ENCODE measurements around the gene THADA.

The THADA gene

DNA sequence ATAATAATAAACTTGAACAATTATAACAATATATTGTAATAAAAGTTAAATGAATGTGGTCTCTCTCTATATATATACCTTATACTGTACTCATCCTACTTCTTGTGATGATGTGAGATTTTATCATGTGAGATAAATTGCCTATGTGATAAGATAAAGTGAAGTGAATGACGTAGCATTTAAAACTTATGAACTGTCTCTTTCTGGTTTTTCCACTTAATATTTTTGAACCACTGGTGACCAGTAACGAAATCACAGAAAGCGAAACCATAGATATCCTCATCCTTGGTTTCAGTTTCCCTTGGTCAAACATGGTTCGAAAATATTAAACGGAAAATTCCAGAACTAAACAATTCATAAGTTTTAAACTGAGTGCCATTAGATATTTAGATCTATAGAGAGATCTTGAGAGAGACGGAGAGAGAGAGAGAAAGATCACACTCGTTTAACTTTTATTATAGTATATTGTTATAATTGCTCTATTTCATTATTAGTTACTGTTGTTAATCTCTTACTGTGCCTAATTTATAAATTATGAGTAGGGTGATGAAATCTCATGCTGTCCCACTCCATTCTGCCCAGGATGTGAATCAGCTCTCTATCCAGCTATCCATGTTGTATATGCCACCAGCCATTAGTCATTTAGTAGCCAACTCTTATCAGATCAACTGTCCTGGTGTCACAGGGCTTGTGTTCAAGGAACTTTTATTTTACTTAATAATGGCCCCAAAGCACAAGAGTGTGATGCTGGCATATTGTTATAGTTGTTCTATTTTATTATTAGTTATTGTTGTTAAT lies 156.8 kb downstream of the THADA start:
- DNase-seq, result no peak

DNA sequence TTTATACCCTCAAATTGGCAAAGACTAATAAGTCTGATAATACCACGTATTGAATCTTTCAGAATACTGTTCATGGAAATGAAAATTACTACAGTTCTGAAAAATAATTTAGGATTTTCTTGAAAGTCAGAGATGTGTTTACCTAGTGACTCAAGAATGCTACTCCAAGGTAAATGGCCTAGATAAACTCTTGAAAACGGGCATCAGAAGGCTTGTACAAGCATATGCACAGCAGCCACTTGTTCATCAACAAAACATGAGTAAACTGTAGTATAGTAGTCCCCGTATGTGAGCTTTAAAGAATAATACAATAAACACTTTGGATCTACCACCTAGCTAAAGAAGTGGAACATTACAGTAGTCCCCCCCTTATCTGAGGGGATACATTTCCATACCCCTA lies 157.5 kb downstream of the THADA start:
- DNase-seq, result no peak

DNA sequence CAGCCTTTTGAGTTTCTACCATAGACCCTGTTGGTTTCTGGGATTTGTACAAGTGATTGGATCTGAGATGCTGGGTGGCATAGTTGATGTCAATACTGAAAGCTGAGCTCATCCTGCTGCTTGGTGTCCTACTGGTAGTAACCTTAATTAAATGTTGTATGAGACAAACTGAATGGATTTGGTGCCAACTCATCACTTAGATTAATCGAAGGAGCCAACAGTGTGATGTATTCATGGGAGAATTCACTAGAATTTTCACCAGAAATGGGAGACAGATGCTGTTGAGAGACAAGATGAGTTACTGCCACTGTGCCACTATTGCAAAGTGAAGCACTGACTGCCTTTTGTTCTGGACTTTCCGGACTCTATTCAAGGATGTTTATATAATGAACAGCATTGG lies 158.5 kb downstream of the THADA start:
- DNase-seq, result no peak

DNA sequence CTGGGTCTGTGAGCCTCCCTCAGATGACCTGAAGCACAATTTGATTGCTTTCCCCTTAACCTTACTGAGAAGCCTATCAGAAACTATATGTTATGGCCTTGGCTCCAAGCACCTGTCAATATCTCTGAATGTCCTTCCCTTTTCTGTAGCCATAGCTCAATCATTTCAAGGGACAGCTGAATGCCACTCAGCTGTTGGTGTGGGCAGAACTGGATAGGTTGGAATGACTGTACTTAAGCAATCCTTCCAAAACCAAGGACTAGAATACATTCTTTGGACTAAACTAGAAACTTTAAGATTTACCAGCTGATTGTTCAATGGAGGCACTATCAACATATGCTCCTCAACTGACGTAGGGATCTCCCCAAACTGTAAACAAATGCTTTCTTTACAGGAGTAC lies 159.4 kb downstream of the THADA start:
- no peak for DNase-seq

DNA sequence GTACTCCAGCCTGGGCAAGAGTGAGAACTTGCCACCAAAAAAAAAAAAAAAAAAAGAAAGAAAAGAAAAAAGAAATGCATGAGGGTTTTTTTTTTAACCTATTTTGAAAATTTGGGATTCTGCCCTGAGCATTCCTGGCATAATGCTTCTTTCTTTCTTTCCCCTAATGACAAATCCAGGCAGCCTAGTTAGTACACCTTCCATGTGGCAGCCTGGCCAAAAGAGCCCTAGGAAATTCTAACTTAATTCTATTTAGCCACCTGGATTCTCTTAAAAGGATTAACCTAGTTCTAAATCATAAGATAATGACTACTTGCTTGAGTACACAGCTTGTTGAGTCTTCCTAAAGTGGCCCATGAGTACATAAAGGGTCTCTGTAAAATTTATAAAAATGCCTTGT lies 160.1 kb downstream of the THADA start:
- DNase-seq, result no peak

DNA sequence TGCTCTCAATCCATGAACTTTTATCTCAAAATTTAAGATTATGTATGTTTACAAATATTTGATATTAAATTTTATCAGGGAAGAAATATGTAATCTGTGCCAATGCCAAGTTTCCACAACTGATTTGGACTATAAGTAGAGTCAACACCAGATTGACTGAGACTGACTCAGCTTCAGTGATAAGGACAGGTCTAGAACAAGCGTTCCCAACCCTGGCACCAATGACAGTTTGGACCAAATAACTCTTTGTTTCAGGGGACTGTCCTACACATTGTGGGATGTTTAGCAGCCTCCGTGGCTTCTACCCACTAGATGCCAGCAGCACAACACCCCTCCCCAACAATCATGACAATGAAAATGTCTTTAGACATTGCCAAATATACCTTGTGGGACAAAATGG lies 165.3 kb downstream of the THADA start:
- DNase-seq, result no peak

DNA sequence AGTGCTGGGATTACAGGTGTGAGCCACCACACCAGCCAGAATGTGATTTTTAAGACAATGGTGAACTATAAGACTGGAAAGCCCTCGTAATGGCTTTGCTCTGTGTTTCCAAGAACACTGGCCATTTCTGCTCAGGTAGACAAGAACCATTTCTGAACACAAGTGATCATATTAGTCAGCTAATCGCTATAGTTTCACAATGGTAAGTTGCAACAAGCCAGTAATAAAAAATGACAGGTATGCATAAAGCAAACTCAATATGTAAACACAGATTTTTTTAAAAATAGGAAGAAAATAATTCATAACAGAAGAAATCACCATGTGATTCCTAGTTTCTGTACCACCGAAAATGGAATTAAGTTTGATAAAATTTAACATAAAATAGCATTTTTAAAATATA lies 166.5 kb downstream of the THADA start:
- DNase-seq, result no peak

DNA sequence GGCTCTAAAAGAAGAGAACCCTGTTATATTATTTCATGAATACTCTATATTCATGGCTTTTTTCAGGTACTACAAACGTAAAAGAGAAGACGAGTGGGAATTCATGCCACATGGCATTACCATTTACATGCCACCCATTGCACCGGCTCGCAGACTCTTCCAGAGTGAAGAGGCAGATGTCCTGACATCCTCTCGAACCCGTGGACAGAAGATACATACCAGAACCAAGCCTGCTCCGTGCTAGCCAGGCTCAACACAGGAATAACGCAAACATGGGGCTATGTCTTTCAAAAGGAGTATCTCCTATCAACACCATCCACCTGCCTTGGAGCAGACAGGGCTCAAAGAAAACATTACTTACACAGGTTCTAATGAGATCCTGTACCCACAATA lies 168.8 kb downstream of the THADA start:
- no peak for DNase-seq

DNA sequence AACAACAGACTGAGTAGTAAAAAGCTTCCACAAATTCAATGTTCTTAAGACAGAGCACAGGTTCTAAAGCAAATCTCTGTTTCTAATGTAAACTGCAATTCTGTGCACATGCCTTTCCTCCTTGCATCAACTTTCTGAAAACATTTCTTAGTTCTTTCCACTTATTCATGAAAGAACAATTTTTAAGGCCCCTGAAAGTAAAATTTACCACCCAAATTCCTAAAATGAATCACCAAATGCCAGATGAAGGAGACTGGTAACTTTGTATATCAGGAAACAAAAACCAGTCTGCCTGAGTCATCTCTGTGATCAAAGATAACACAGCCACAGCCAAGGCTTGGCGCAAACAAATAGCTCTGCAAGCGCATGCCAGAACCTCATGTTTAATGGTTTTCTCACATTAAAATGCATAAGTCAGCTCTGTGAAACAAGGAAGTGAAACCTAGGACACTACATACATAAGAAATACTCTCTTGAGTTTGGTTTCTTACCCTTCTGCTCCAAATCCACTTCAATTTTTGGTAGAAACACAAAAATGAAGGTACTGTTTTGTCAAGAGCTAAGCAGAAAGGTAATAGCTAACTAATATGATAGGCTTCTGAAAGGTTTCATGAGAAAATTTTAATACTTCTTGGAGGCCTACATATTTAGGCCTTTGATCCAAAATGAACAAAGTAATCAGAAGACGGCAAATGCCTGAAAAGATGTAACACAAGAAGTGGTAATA lies 169.4 kb downstream of the THADA start:
- DNase-seq, result peak; percentile 89

DNA sequence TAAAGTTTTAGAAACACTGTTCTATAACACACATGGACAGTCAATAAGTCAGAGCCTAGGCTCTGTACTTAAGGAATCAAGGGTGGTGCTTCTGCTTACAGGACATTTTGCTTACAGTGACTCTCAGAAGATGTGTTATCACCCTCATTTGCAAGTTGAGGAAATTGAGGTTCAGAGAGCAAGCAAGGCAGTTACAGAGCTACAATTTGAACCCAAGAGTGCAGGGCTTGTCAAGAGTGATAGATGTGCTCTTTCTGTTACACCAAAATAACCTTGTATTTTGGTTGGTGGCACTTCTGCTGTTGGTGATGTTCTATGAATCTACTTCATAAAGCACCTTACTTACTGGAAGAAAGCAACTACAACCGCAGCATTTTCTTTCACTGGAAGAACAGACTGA lies 170.2 kb downstream of the THADA start:
- no peak for DNase-seq

DNA sequence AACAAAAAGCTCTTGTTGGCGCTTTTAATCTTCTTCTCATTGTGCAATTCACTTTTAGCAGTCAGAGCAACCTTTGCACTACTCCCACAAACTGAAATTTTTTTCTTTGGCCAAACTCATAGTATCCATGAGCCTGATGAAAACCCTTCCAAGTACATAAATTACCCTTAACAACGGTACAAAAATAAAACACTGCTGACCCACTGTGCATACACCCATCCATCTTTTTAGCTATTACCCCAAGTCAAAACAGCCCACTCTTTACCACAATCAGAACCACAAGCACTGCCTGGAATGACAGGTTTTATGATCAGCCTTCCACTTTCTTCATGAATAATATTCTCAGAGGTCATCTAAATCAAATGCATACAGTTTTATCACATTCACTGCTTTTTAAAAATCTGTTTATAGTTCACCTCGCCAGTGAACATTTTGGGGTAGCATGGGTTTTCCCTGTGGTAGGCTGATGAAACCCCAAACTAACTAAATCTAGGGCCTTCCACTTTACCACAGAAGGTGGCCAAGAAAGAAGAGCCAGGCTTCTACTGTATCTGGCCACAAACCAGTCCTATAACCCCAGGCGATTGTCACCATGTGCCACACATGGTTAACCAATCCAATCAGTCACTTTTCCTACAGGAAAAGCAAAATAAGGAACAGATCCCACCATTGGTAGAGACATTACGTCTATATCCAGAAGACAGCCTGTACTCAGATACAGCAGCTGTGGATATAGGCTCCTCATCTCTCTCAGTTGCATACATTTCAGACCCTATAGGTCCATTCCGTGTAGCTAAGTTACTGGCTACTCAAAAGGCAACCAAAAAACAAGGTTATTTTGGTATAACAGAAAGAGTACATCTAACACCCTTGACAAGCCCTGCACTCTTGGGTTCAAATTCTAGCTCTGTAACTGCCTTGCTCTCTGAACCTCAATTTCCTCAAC lies 171.3 kb downstream of the THADA start:
- no peak for DNase-seq

DNA sequence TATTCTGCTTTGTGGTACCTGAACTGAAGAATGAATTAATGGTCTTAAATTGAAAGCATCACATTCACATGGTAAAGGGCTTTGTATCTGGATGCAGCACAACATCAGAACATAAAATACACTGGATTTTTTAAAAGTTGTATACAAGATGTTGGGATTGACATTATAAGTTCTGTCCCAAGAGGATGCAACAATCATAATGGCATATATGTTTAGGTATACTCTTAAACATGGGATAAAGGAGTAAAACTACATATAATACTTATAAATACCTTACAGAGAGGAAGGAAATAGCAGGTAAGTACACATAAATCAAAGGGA lies 171.9 kb downstream of the THADA start:
- no peak for DNase-seq

DNA sequence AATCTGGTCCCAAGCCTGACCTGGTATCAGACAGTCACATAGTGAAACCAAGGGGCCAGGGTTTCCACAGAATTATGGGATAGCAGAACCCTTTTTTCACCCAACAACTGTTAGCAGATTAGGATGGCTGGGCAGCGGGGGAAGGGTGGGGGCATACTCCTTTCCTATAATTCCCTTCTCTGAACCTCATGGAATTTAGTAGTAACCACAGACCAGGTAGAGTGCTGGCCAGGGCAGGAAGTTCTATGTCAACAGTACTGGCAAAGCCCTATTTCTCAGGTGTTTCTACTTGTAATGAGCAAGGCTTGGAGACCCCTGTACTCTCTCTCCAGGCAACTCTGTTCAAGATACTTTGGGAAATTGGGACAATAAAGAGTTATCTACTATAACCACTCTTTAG lies 174.6 kb downstream of the THADA start:
- DNase-seq, result no peak

DNA sequence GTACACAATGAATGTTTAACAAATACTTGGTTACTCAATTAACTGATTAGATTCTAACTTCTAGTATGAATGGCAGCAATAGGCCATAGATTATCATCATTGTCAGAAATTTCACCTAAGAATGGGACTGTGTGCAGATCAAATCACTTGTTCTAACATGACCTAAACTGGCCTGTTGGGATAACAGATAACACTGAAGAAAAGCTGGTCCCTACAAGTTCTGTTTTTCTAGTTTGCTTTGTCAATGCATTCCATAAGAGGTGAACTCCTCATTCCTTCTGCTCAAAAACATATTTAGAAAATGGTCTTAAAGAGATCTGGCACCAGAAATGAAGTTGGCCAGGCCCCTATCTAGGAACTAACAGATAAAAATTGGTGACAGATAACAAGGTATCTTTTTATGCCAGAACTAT lies 175.4 kb downstream of the THADA start:
- no peak for DNase-seq

DNA sequence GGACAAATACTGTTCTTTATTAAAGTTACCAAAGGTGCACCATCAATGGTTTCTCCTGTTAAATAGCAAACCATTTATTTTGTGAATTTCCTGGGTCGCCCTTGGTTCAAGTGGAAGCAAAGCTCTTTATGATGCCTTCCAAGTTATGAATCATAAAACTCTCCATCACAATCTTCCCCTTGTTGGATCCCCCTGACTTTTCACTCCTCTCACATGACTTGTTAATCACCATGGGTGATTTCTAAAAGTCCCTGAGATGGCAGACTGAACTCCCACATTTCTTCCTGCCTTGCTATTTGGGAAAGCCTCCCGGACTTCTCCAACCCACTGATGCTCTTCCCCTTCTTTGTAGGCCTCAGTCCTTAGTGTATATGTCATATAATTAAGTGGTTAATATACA lies 176.0 kb downstream of the THADA start:
- DNase-seq, result no peak

DNA sequence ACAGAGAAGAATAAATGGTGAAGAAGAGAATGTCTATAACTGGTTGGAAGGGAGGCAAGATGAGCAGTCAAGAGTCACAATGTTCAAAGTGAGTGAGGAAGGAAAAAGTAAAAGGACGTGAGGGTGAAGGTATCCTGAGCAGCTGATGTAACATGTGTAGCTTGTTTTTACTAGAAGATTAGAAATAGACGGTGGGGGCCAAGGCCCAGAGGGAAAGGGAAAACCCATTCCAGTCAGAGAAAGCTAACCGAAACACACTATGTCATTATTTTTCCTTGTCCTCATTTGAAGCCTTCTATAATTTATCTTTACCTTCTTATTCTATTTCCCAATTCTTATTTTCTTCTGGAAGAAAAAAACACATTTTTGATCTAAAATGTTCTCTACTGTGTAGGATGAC lies 176.6 kb downstream of the THADA start:
- no peak for DNase-seq

DNA sequence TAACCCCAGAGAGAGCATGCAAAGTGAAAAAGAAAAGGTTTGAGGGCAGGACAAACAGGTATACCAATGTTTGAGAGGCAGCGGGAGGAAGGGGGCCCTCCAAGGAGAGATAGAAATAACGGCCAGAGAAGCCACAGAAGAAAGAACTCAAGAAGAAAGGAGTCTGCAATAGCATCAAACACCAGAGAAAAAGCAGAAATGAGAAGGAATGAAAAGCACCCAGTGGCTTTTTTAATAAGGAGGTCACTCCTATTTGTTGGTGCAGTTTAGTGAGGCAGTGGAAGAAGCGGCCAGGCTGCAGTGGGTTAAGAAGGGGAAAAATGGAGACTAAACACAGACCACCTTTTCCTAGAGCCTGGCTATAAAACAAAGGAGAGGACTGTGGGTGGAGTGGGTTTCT lies 177.2 kb downstream of the THADA start:
- no peak for DNase-seq

DNA sequence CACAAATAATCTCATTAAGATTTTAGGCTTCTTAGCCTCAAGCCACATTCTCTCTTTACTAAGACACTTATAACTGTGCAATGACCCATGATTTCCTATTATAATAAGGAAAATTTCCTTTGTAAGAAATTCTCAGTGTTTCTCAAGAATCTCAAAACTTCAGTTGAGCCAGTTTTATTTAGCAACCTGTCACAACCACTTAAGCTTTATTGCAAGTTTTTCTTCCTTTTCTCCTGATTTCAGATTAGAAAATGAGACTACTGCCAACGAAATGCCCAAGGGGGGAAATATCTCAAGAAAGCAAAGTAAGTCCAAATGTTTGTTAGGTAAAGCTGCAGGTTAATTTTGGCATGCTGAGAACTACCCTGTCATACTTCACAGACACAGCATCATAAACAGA lies 178.5 kb downstream of the THADA start:
- no peak for DNase-seq

DNA sequence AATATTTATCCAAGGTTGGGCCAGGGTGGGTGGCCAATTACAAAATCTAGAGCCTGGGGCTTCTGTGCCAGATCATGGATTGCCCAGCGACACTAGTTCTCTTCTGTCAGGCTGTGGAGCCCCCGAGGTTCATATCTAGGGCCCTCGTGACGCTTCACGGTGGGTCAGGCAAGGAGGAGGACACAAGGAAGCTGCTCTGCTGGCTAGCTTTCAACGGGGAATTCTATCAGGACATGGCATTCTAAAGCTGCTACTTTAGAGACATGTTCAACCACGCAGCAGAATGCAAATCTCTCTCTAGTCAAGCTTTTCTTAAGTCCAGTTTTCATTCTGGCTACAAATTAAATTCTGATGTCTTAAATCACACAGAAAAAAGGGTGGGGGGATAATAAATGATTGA lies 180.2 kb downstream of the THADA start:
- DNase-seq, result no peak

DNA sequence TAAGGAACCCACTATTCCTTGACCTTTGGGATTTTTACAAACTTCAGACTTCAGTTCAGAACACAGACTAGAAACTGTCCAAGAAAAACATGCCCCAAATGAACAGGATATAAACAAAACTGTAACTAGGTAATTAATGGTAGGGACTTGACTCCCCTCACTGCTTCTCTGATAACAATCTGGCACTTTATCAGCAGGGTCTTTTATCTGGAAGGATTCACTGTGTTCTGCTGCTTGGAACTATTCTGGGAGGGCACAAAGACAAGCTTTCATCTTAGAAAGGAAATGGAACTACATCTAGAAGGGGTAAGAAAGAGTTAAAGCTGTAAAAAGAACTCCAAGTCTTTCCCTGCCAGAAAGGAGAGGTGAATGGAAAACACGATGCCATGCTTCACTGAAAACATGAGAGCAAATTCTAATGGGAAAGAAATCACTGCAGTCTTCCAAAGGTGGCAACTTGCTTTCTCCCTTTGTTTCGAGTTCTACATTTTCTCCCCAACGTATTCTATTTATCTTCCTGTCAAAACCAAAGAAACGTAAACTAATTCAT lies 181.2 kb downstream of the THADA start:
- no peak for DNase-seq

DNA sequence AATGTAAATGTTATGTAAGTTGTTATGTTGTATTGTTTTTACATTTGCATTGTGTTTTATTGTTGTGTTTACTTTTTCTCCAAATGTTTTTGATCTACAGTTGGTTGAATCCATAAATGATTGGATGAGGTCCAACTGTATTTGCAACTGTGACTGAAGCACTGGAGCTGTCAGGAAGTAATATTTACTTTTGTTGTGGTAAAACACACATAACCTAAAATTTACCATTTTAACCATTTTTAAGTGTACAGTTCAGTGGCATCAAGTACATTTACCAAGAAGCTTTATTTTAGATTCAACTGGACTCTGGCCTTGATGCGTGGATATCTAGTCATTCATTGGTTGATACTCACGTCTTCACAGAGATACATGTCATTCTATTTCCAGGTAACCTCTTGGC lies 181.8 kb downstream of the THADA start:
- DNase-seq, result no peak

DNA sequence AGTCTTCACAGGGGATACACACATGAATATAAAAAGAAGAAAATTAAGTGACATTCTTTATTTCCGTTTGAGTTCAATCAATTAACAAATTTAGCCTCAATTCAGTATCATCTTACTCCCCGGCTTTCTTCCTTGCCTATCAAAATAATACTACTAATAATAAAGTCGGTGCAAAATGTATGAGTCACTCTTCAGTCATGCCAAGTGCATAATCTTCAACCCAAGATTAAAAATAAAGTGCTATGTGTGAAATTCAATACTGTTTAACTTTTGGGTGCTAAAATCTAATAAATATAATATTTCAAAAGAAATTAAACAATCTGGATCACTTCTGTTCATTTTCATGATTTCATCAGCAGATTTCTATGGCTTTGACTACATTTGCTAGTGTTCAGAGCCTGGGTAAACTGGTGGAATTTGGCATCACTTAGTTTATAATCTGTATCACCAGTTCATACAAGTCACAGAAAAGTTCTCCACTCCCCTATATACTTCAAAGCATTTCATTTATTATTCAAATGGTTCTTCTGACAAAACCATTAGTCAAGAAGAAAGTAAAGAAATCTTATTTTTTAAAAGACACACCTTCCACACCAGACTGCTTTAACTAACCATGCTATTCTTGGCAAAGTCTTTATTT lies 183.6 kb downstream of the THADA start:
- DNase-seq, result no peak

DNA sequence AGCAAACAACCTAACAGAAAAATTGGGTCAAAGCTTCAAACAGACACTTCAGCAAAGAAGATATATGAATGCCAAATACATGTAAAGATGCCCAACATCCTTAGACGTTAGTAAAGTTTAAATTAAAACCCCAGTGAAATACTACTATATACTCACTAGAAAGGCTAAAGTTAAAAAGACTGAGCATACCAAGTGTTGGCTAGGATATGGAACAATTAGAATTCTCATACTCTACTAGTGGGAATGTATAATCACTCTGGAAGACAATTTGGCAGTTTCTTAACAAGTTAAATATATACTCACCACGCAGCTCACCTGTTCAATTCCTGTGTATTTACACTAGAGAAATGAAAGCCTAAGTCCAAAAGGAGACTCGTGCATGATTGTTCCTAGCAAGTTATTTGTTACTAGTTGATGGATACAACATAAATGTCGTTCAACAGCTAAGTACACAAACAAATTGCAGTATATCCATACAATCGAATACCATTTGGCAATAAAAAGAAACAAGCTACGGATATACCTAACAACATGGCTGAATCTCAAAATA lies 185.7 kb downstream of the THADA start:
- no peak for DNase-seq

Data from amniotic stem cell (primary cell).